Endodermal cell (in vitro differentiated cells): Measurements from ENCODE around the gene TSPAN9. TPM values are rescaled to one million over a fixed set of nuclear protein-coding genes. Genes with fewer than 3 reads are reported as not detected.
A peak's percentile ranks its signal among the peaks of the same experiment; 100 is the strongest.

Source experiments
- DNase-seq: peaks from one replicate; pipeline ENCODE4 v3.0.0-alpha.2; 2017
- H3K27ac ChIP-seq: 2 replicates; pipeline ENCODE4 v1.5.1; 2013; ENCODE audit warnings: mild to moderate bottlenecking, low read depth, low read length, moderate library complexity
- H3K27me3 ChIP-seq: 2 replicates; pipeline ENCODE4 v1.6.1; 2013; ENCODE audit warnings: mild to moderate bottlenecking, low read length, moderate library complexity; ENCODE audit not compliant: insufficient read depth, control insufficient read depth, poor library complexity, severe bottlenecking
- H3K36me3 ChIP-seq: 2 replicates; pipeline ENCODE4 v1.7.0; 2013; ENCODE audit warnings: mild to moderate bottlenecking, low read length, moderate library complexity; ENCODE audit not compliant: control insufficient read depth, insufficient read depth
- H3K4me1 ChIP-seq: one replicate; pipeline ENCODE4 v1.7.0; 2013; ENCODE audit warnings: low read length; ENCODE audit not compliant: control insufficient read depth, insufficient read depth
- H3K4me3 ChIP-seq: 2 replicates; pipeline ENCODE4 v1.5.1; 2013; ENCODE audit warnings: mild to moderate bottlenecking, low read length, moderate library complexity
- H3K9ac ChIP-seq: 2 replicates; pipeline ENCODE4 v1.6.1; 2013; ENCODE audit warnings: mild to moderate bottlenecking, low read length, moderate library complexity; ENCODE audit not compliant: poor library complexity, severe bottlenecking; ENCODE audit errors: extremely low read depth
- H3K9me3 ChIP-seq: 2 replicates; pipeline ENCODE4 v1.6.1; 2013; ENCODE audit warnings: mild to moderate bottlenecking, low read length, moderate library complexity; ENCODE audit not compliant: control insufficient read depth
- H3K27ac Mint-ChIP-seq: 2 replicates; pipeline ENCODE4 v1.8.0; 2020; ENCODE audit warnings: mixed read lengths
- H3K27me3 Mint-ChIP-seq: 2 replicates; pipeline ENCODE4 v1.8.0; 2021; ENCODE audit warnings: mild to moderate bottlenecking, mixed read lengths; ENCODE audit not compliant: insufficient read depth
- H3K36me3 Mint-ChIP-seq: 2 replicates; pipeline ENCODE4 v1.8.0; 2020; ENCODE audit warnings: low read depth, mixed read lengths
- H3K4me1 Mint-ChIP-seq: 2 replicates; pipeline ENCODE4 v1.8.0; 2020; ENCODE audit warnings: mixed read lengths
- H3K4me3 Mint-ChIP-seq: 2 replicates; pipeline ENCODE4 v1.8.0; 2020; ENCODE audit warnings: mild to moderate bottlenecking, moderate library complexity, mixed read lengths
- H3K9me3 Mint-ChIP-seq: 2 replicates; pipeline ENCODE4 v1.8.0; 2020; ENCODE audit warnings: mild to moderate bottlenecking, mixed read lengths
- CTCF ChIP-seq: fragments of 200-600 bp; sonication (generic); conservative IDR thresholded peaks from 2 replicates; pipeline ENCODE4 v1.5.0; 2021; ENCODE audit warnings: antibody characterized with exemption, mild to moderate bottlenecking
- WGBS, 2 experiments: methylation state at CpG; one replicate each; pipeline versions ENCODE4 v1.1.5 to v1.1.7; 2013; ENCODE audit warnings: missing lambda C conversion rate in 2 of 2, mixed read lengths in 1 of 2; ENCODE audit not compliant: insufficient coverage in 1 of 2, insufficient read length in 1 of 2; 5-methylcytosine and 5-hydroxymethylcytosine counted together
- total RNA-seq, 2 donors: library from RNA; stranded (reverse); fragmentation: NEBNext Ultra II Directional in 1 of 2; extraction: Animal tissue kit (Norgen Biotek cat#: 25700) in 1 of 2; gene quantifications; 2 replicates in 1 of 2; 3 replicates in 1 of 2; pipeline ENCODE4 v1.2.1, GENCODE V29; 2021

TSPAN9 gene
- total RNA-seq, 2 donors from 2014 or later, result 31.9 to 80.8 TPM

- no peak overlapping the region for H3K27ac Mint-ChIP-seq
- WGBS, 2 experiments, result 92% methylated on average over 6 to 7 of the region's 7 CpGs
- H3K9ac ChIP-seq, result no peak overlapping the region
These were observed 26.6 kb downstream of the TSPAN9 start for GRCh38 chr12:3103806-3104205.

GRCh38 chr12:3105690-3106479 lies 28.7 kb downstream of the TSPAN9 start:
- WGBS, 2 experiments, result 87 to 89% methylated on average over 19 to 29 of the region's 29 CpGs
- no peaks in the 10 kb centered on the region for H3K9me3 Mint-ChIP-seq
- H3K27me3 ChIP-seq, result no peaks in the 10 kb centered on the region
- no peak overlapping the region for H3K9ac ChIP-seq
- no peak for TF ChIP-seq CTCF
- H3K36me3 Mint-ChIP-seq, result peaks cover 12% of the 10 kb centered on the region
- no peak overlapping the region for H3K27ac Mint-ChIP-seq
- H3K27ac ChIP-seq, result peak overlapping the region; percentile 88
- H3K4me3 ChIP-seq, result no peak overlapping the region
- no peak for DNase-seq
- no peak overlapping the region for H3K4me3 Mint-ChIP-seq
- H3K27me3 Mint-ChIP-seq, result no peaks in the 10 kb centered on the region
- H3K36me3 ChIP-seq, result no peaks in the 10 kb centered on the region
- no peaks in the 10 kb centered on the region for H3K9me3 ChIP-seq
- peaks cover 7% of the 10 kb centered on the region for H3K4me1 ChIP-seq
- H3K4me1 Mint-ChIP-seq, result peaks cover 36% of the 10 kb centered on the region

More at GRCh38 chr12:3103806-3104205, 26.6 kb downstream of the TSPAN9 start:
- Mint-ChIP-seq H3K36me3 (peaks cover 8% of the 10 kb centered on the region), H3K4me1 (peaks cover 36% of the 10 kb centered on the region), H3K4me3 (no peak overlapping the region), H3K9me3 (no peaks in the 10 kb centered on the region), H3K27me3 (no peaks in the 10 kb centered on the region)
- Histone ChIP-seq H3K27ac (no peak overlapping the region), H3K9me3 (no peaks in the 10 kb centered on the region), H3K4me1 (peaks cover 7% of the 10 kb centered on the region), H3K36me3 (no peaks in the 10 kb centered on the region), H3K27me3 (no peaks in the 10 kb centered on the region), H3K4me3 (no peak overlapping the region)
- no peak for TF ChIP-seq CTCF
- no peak for DNase-seq

- peaks cover 7% of the 10 kb centered on the region for H3K4me1 ChIP-seq
- Mint-ChIP-seq H3K9me3 (no peaks in the 10 kb centered on the region), H3K4me3 (no peak overlapping the region), H3K27me3 (no peaks in the 10 kb centered on the region), H3K4me1 (peaks cover 33% of the 10 kb centered on the region), H3K36me3 (peaks cover 16% of the 10 kb centered on the region), H3K27ac (no peak overlapping the region)
- H3K27ac ChIP-seq, result no peak overlapping the region
- no peak overlapping the region for H3K9ac ChIP-seq
- DNase-seq, result no peak
- H3K27me3 ChIP-seq, result no peaks in the 10 kb centered on the region
- WGBS, 2 experiments, result 92% methylated on average over 5 to 7 of the region's 7 CpGs
- H3K4me3 ChIP-seq, result no peak overlapping the region
- no peaks in the 10 kb centered on the region for H3K36me3 ChIP-seq
- H3K9me3 ChIP-seq, result no peaks in the 10 kb centered on the region
- TF ChIP-seq CTCF, result no peak
These were observed 29.4 kb downstream of the TSPAN9 start for GRCh38 chr12:3106579-3106978.
